WTC11 (cell line): ENCODE results near the gene MCUB. TPM values are rescaled to one million over a fixed set of nuclear protein-coding genes. Genes with fewer than 3 reads are reported as not detected.

Experiments used
- ATAC-seq: fragments of 200-7000 bp; cut with Tn5 transposase; 2 replicates; pipeline ENCODE4 v1.10.0; 2021; ENCODE audit warnings: mild to moderate bottlenecking, moderate library complexity
- CTCF ChIA-PET: fragments of 300-600 bp; sonication (Branson Sonifier 250); formaldehyde crosslinking; loops from one replicate; lab custom pipeline; 2021; ENCODE audit warnings: antibody characterized with exemption; lab: Charles Lee
- POLR2A ChIA-PET: fragments of 350-600 bp; sonication (Branson Sonifier 250); formaldehyde crosslinking; loops from one replicate; lab custom pipeline; 2021; ENCODE audit warnings: antibody characterized with exemption; lab: Charles Lee
- DNase-seq: peaks from one replicate; pipeline ENCODE4 v3.0.0; 2021; ENCODE audit warnings: low spot score
- H3K27ac Mint-ChIP-seq: 2 replicates; pipeline ENCODE4 v1.8.0; 2021; ENCODE audit warnings: mixed read lengths
- H3K27me3 Mint-ChIP-seq: 2 replicates; pipeline ENCODE4 v1.8.0; 2021; ENCODE audit warnings: low read depth, mild to moderate bottlenecking, moderate library complexity, mixed read lengths
- H3K36me3 Mint-ChIP-seq: 2 replicates; pipeline ENCODE4 v1.8.0; 2021; ENCODE audit warnings: mixed read lengths
- H3K4me1 Mint-ChIP-seq: 2 replicates; pipeline ENCODE4 v1.8.0; 2022; ENCODE audit warnings: mixed read lengths
- H3K4me3 Mint-ChIP-seq: 2 replicates; pipeline ENCODE4 v1.8.0; 2021; ENCODE audit warnings: mild to moderate bottlenecking, moderate library complexity, mixed read lengths
- H3K9me3 Mint-ChIP-seq: 2 replicates; pipeline ENCODE4 v1.8.0; 2021; ENCODE audit warnings: mixed read lengths
- ARID4B ChIP-seq: sonication (generic); formaldehyde crosslinking; IDR thresholded peaks from 2 replicates; pipeline ENCODE4 v1.8.0; 2023; ENCODE audit warnings: missing genetic modification reagents, mild to moderate bottlenecking, borderline replicate concordance
- CREM ChIP-seq: sonication (generic); formaldehyde crosslinking; IDR thresholded peaks from 2 replicates; pipeline ENCODE4 v1.8.1; 2022; ENCODE audit warnings: mild to moderate bottlenecking, missing genetic modification reagents, moderate library complexity
- ESRRA ChIP-seq: sonication (generic); formaldehyde crosslinking; IDR thresholded peaks from 2 replicates; pipeline ENCODE4 v1.8.1; 2022; ENCODE audit warnings: mild to moderate bottlenecking, missing genetic modification reagents, borderline replicate concordance
- ETV6 ChIP-seq: sonication (generic); formaldehyde crosslinking; IDR thresholded peaks from 2 replicates; pipeline ENCODE4 v1.8.1; 2022; ENCODE audit warnings: mild to moderate bottlenecking, missing genetic modification reagents
- FOXJ3 ChIP-seq: sonication (generic); formaldehyde crosslinking; IDR thresholded peaks from 2 replicates; pipeline ENCODE4 v1.9.0; 2021; ENCODE audit warnings: missing genetic modification reagents, mild to moderate bottlenecking, borderline replicate concordance
- FOXK1 ChIP-seq: sonication (generic); formaldehyde crosslinking; IDR thresholded peaks from 2 replicates; pipeline ENCODE4 v1.8.0; 2022; ENCODE audit warnings: mild to moderate bottlenecking, moderate library complexity, missing genetic modification reagents
- FOXP1 ChIP-seq: sonication (generic); formaldehyde crosslinking; IDR thresholded peaks from 2 replicates; pipeline ENCODE4 v1.8.0; 2022; ENCODE audit warnings: missing genetic modification reagents, mild to moderate bottlenecking, moderate library complexity, borderline replicate concordance
- JUN ChIP-seq: sonication (generic); formaldehyde crosslinking; IDR thresholded peaks from 2 replicates; pipeline ENCODE4 v1.8.0; 2023; ENCODE audit warnings: mild to moderate bottlenecking, missing genetic modification reagents
- NFE2L1 ChIP-seq: sonication (generic); formaldehyde crosslinking; IDR thresholded peaks from 2 replicates; pipeline ENCODE4 v1.8.1; 2023; ENCODE audit warnings: missing genetic modification reagents
- NFYB ChIP-seq: sonication (generic); formaldehyde crosslinking; conservative IDR thresholded peaks from 2 replicates; pipeline ENCODE4 v1.8.0; 2022; ENCODE audit warnings: low read depth, missing genetic modification reagents
- OVOL2 ChIP-seq: fragments of 250-450 bp; sonication (Bioruptor Pico); IDR thresholded peaks from 2 replicates; pipeline ENCODE4 v1.9.0; 2021; ENCODE audit warnings: mild to moderate bottlenecking, borderline replicate concordance
- SMAD3 ChIP-seq: sonication (generic); formaldehyde crosslinking; IDR thresholded peaks from 2 replicates; pipeline ENCODE4 v1.8.0; 2022; ENCODE audit warnings: missing genetic modification reagents, mild to moderate bottlenecking, borderline replicate concordance
- SMAD4 ChIP-seq: sonication (generic); formaldehyde crosslinking; IDR thresholded peaks from 2 replicates; pipeline ENCODE4 v1.8.0; 2022; ENCODE audit warnings: mild to moderate bottlenecking, missing genetic modification reagents
- TP53 ChIP-seq: sonication (generic); formaldehyde crosslinking; IDR thresholded peaks from 2 replicates; pipeline ENCODE4 v1.8.1; 2023; ENCODE audit warnings: mild to moderate bottlenecking, missing genetic modification reagents
- ZBTB21 ChIP-seq: sonication (generic); formaldehyde crosslinking; IDR thresholded peaks from 2 replicates; pipeline ENCODE4 v1.8.1; 2023; ENCODE audit warnings: mild to moderate bottlenecking, missing genetic modification reagents, borderline replicate concordance
- ZNF232 ChIP-seq: sonication (generic); formaldehyde crosslinking; IDR thresholded peaks from 2 replicates; pipeline ENCODE4 v1.8.0; 2022; ENCODE audit warnings: mild to moderate bottlenecking, missing genetic modification reagents
- ZNF425 ChIP-seq: fragments of 250-450 bp; sonication (Bioruptor Pico); conservative IDR thresholded peaks from 2 replicates; pipeline ENCODE4 v1.9.0; 2021; ENCODE audit warnings: mild to moderate bottlenecking
- ZSCAN18 ChIP-seq: fragments of 250-450 bp; sonication (Bioruptor Pico); IDR thresholded peaks from 2 replicates; pipeline ENCODE4 v2.1.2; 2022; ENCODE audit warnings: mild to moderate bottlenecking, moderate library complexity
- total RNA-seq: library from RNA; stranded (reverse); gene quantifications from 3 replicates; pipeline ENCODE4 v1.2.3, GENCODE V29; 2021
- TF ChIP-seq, protein P1 (sequence below): fragments of 250-450 bp; sonication (Bioruptor Pico); IDR thresholded peaks from 2 replicates; pipeline ENCODE4 v1.9.0; 2021; ENCODE audit warnings: moderate library complexity, mild to moderate bottlenecking, inconsistent platforms, borderline replicate concordance

Gene MCUB
- total RNA-seq, 1 experiment from 2014 or later: 26.8 TPM

GRCh38 chr4:109645874-109646710 is 86.0 kb downstream of the MCUB start:
- POLR2A ChIA-PET: no interaction called here
- Mint-ChIP-seq H3K27ac (no peak overlapping the region), H3K4me1 (peaks cover 9% of the 10 kb centered on the region)

More at GRCh38 chr4:109645874-109646710, 86.0 kb downstream of the MCUB start:
- ATAC-seq (no peak), DNase-seq (no peak)
- Mint-ChIP-seq H3K9me3 (peaks cover 16% of the 10 kb centered on the region), H3K4me3 (no peak overlapping the region), H3K27me3 (no peaks in the 10 kb centered on the region), H3K36me3 (peaks cover 13% of the 10 kb centered on the region)
- TF ChIP-seq NFE2L1 (CRISPR knock-in tag) (no peak), ARID4B (CRISPR knock-in tag) (no peak), ESRRA (CRISPR knock-in tag) (no peak), FOXJ3 (CRISPR knock-in tag) (no peak), CREM (CRISPR knock-in tag) (no peak), TP53 (CRISPR knock-in tag) (no peak), ZSCAN18 (no peak), JUN (CRISPR knock-in tag) (no peak), ETV6 (CRISPR knock-in tag) (no peak), SMAD4 (no peak), FOXP1 (CRISPR knock-in tag) (no peak), SMAD3 (no peak), ZBTB21 (no peak), ZNF232 (CRISPR knock-in tag) (no peak), NFYB (no peak), OVOL2 (CRISPR knock-in tag) (no peak), ZNF425 (CRISPR knock-in tag) (no peak), FOXK1 (no peak)
- TF ChIP-seq, protein P1, sequence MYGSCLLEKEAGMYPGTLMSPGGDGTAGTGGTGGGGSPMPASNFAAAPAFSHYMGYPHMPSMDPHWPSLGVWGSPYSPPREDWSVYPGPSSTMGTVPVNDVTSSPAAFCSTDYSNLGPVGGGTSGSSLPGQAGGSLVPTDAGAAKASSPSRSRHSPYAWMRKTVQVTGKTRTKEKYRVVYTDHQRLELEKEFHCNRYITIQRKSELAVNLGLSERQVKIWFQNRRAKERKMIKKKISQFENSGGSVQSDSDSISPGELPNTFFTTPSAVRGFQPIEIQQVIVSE (CRISPR knock-in tag): no peak
- CTCF ChIA-PET: interaction anchor here (1.1 kb wide), 1 partner anchor 213 kb away, joined by 3 read pairs; the partner anchor contains the start of gene SEC24B
